GM10266 (cell line): ENCODE results near the gene COG6.

Source experiments
- DNase-seq: peaks from one replicate; pipeline ENCODE4 v3.0.0; 2012; ENCODE audit errors: extremely low spot score
- CTCF ChIP-seq: IDR thresholded peaks from 2 replicates; pipeline ENCODE4 v1.5.1; 2012; ENCODE audit warnings: mild to moderate bottlenecking, low read depth; ENCODE audit not compliant: control insufficient read depth, insufficient read depth; ENCODE audit errors: missing control alignments

COG6 gene

GRCh38 chr13:39675904-39676303 lies 20.4 kb downstream of the COG6 start:
- TF ChIP-seq CTCF = no peak
- no peak for DNase-seq

GRCh38 chr13:39676315-39676876 lies 20.9 kb downstream of the COG6 start:
- peak; percentile 37 for TF ChIP-seq CTCF
- DNase-seq = peak; percentile 11

- TF ChIP-seq CTCF = no peak
- no peak for DNase-seq
Measured at GRCh38 chr13:39682310-39682709, 26.8 kb downstream of the COG6 start.

GRCh38 chr13:39682788-39683187 lies 27.3 kb downstream of the COG6 start:
- peak; percentile 30 for DNase-seq
- no peak for TF ChIP-seq CTCF

- TF ChIP-seq CTCF = peak; percentile 16
- DNase-seq = peak; percentile 6
Measured at GRCh38 chr13:39684531-39685137, 29.2 kb downstream of the COG6 start.

GRCh38 chr13:39685652-39686051 lies 30.2 kb downstream of the COG6 start:
- TF ChIP-seq CTCF = no peak
- no peak for DNase-seq

GRCh38 chr13:39688278-39688677 lies 32.8 kb downstream of the COG6 start:
- no peak for TF ChIP-seq CTCF
- DNase-seq = no peak
